K562 (cell line): ENCODE measurements around the gene GRIPAP1. TPM values are rescaled to one million over a fixed set of nuclear protein-coding genes. Genes with fewer than 3 reads are reported as not detected.

ENCODE experiments used
- ARID4B ChIP-seq: sonication (generic); formaldehyde crosslinking; IDR thresholded peaks from 2 replicates; pipeline ENCODE4 v1.8.0; 2022; ENCODE audit warnings: mild to moderate bottlenecking, missing genetic modification reagents
- ARNT ChIP-seq, 2 experiments: fragments of 450-650 bp; IDR thresholded peaks; 2 replicates each; pipeline ENCODE4 v1.6.1; 2016; ENCODE audit warnings: mild to moderate bottlenecking in 1 of 2
- BDP1 ChIP-seq: IDR thresholded peaks from 3 replicates; pipeline ENCODE4 v1.6.1; 2011; ENCODE audit not compliant: insufficient read length, insufficient read depth
- CC2D1A ChIP-seq: fragments of 450-650 bp; IDR thresholded peaks from 2 replicates; pipeline ENCODE4 v1.6.1; 2017; ENCODE audit warnings: mild to moderate bottlenecking
- CUX1 ChIP-seq: fragments of 200-800 bp; sonication (Bioruptor generic); IDR thresholded peaks from 2 replicates; pipeline ENCODE4 v1.6.1; 2016; ENCODE audit warnings: missing genetic modification characterization, missing compliant biosample characterization
- ELF1 ChIP-seq: fragments of 200-800 bp; sonication (Bioruptor generic); IDR thresholded peaks from 2 replicates; pipeline ENCODE4 v1.6.1; 2016; ENCODE audit warnings: missing genetic modification characterization, missing compliant biosample characterization
- ETV1 ChIP-seq: fragments of 450-650 bp; conservative IDR thresholded peaks from 2 replicates; pipeline ENCODE4 v1.6.1; 2016; ENCODE audit warnings: missing genetic modification characterization, control low read depth, low read depth, missing compliant biosample characterization
- JUND ChIP-seq, 2 experiments: IDR thresholded peaks; 2 replicates in 1 of 2; 3 replicates in 1 of 2; pipeline ENCODE4 v1.6.1; 2011; ENCODE audit warnings: borderline replicate concordance in 2 of 2, low read depth in 2 of 2, low read length in 2 of 2, improper control_type of control experiment in 1 of 2, missing biosample characterization in 1 of 2, missing genetic modification characterization in 1 of 2, missing genetic modification reagents in 1 of 2
- NUFIP1 ChIP-seq: fragments of 450-650 bp; IDR thresholded peaks from 2 replicates; pipeline ENCODE4 v1.6.1; 2018; ENCODE audit not compliant: partially characterized antibody
- PCBP2 ChIP-seq: fragments of 200-400 bp; formaldehyde crosslinking; IDR thresholded peaks from 2 replicates; pipeline ENCODE4 v1.6.1; 2018; ENCODE audit warnings: low read length, low read depth, mild to moderate bottlenecking, moderate library complexity; ENCODE audit not compliant: poor library complexity, severe bottlenecking
- polyA plus RNA-seq, 8 experiments: library from polyadenylated mRNA; depleted of rRNA in 4 of 8; stranded (reverse) in 5 of 8; unstranded in 3 of 8; fragments of >200 nt; fragmentation: Nextera tagmentation in 2 of 8; fragmentation: Illumina TruSeq in 1 of 8; extraction: Ambion mirVana in 2 of 8; extraction: Trizol in 1 of 8; gene quantifications; 2 replicates each; pipeline versions ENCODE4 v1.2.1 to v1.2.3, GENCODE V29; 2011 to 2014; ENCODE audit warnings: inconsistent platforms in 1 of 8, missing spikeins in 1 of 8
- total RNA-seq, 7 experiments: library from RNA; depleted of rRNA in 6 of 7; stranded (reverse); fragments of >200 nt in 6 of 7; fragmentation: Illumina TruSeq in 2 of 7; extraction: Trizol in 2 of 7; gene quantifications; 2 replicates each; pipeline versions ENCODE4 v1.2.1 to v1.2.3, GENCODE V29; 2011 to 2021; ENCODE audit warnings: low replicate concordance in 1 of 7
- TF ChIP-seq, protein P1 (sequence below): sonication (generic); formaldehyde crosslinking; IDR thresholded peaks from 2 replicates; pipeline ENCODE4 v1.8.0; 2022; ENCODE audit warnings: missing genetic modification reagents, mild to moderate bottlenecking, moderate library complexity, borderline replicate concordance
- TF ChIP-seq, protein P2 (sequence below): sonication (generic); formaldehyde crosslinking; IDR thresholded peaks from 2 replicates; pipeline ENCODE4 v1.8.1; 2022; ENCODE audit warnings: missing genetic modification reagents

GRIPAP1 gene
- total and polyA plus RNA-seq, 9 of the 15 experiments (the other 6 are each of a cell fraction or from before 2014, with no cell fraction given) = 4.1 to 41.6 (median 24.0) TPM

GRCh38 chrX:49039598-49040375 is 37.7 kb upstream of the GRIPAP1 start (continued):
- TF ChIP-seq ARNT (IDR thresholded peaks at IDR 0.05) = 0 out of 4 replicates have a peak, but pooled peaks of 1 of the 2 experiments have one; percentile 53
- TF ChIP-seq, protein P1, sequence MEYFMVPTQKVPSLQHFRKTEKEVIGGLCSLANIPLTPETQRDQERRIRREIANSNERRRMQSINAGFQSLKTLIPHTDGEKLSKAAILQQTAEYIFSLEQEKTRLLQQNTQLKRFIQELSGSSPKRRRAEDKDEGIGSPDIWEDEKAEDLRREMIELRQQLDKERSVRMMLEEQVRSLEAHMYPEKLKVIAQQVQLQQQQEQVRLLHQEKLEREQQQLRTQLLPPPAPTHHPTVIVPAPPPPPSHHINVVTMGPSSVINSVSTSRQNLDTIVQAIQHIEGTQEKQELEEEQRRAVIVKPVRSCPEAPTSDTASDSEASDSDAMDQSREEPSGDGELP (CRISPR knock-in tag) = peak; percentile 16; the same call in 1 of the 2 replicates
- no peak for TF ChIP-seq BDP1
- peak; percentile 53; the same call in 1 of the 2 replicates for TF ChIP-seq ELF1 (tag)
- no peak for TF ChIP-seq CUX1 (CRISPR knock-in tag)
- TF ChIP-seq, protein P2, sequence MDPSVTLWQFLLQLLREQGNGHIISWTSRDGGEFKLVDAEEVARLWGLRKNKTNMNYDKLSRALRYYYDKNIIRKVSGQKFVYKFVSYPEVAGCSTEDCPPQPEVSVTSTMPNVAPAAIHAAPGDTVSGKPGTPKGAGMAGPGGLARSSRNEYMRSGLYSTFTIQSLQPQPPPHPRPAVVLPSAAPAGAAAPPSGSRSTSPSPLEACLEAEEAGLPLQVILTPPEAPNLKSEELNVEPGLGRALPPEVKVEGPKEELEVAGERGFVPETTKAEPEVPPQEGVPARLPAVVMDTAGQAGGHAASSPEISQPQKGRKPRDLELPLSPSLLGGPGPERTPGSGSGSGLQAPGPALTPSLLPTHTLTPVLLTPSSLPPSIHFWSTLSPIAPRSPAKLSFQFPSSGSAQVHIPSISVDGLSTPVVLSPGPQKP (CRISPR knock-in tag) = no peak
- no peak for TF ChIP-seq PCBP2
- no peak for TF ChIP-seq NUFIP1
- peak; percentile 72; the same call in 1 of the 2 replicates for TF ChIP-seq ETV1 (tag)
- TF ChIP-seq JUND (IDR thresholded peaks at IDR 0.05; ENCODE audit: borderline replicate concordance, low read depth, low read length) = peak; percentile 85
- peak; percentile 28; the same call in 1 of the 3 replicates for TF ChIP-seq JUND (tag; IDR thresholded peaks at IDR 0.05; ENCODE audit: borderline replicate concordance, low read depth, low read length)
- TF ChIP-seq ARID4B = no peak
- no peak for TF ChIP-seq CC2D1A
